D721Med (cell line): ENCODE data around the gene CADM3.

Experiments
- DNase-seq: peaks from one replicate; pipeline ENCODE4 v3.0.0; 2011; ENCODE audit warnings: low spot score; ENCODE audit not compliant: insufficient read length
- FAIRE-seq: peaks from 2 replicates; lab custom pipeline; 2011; peaks lifted over from hg19 to GRCh38; lab: Jason Lieb, UNC
- TF ChIP-seq, protein P1 (sequence below): IDR thresholded peaks from 2 replicates; pipeline ENCODE4 v1.5.1; 2012; ENCODE audit warnings: mild to moderate bottlenecking, control low read depth; ENCODE audit not compliant: insufficient read depth; ENCODE audit errors: missing control alignments

The CADM3 gene

GRCh38 chr1:159205225-159205624, 33.8 kb downstream of the CADM3 start:
- TF ChIP-seq, protein P1, sequence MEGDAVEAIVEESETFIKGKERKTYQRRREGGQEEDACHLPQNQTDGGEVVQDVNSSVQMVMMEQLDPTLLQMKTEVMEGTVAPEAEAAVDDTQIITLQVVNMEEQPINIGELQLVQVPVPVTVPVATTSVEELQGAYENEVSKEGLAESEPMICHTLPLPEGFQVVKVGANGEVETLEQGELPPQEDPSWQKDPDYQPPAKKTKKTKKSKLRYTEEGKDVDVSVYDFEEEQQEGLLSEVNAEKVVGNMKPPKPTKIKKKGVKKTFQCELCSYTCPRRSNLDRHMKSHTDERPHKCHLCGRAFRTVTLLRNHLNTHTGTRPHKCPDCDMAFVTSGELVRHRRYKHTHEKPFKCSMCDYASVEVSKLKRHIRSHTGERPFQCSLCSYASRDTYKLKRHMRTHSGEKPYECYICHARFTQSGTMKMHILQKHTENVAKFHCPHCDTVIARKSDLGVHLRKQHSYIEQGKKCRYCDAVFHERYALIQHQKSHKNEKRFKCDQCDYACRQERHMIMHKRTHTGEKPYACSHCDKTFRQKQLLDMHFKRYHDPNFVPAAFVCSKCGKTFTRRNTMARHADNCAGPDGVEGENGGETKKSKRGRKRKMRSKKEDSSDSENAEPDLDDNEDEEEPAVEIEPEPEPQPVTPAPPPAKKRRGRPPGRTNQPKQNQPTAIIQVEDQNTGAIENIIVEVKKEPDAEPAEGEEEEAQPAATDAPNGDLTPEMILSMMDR = no peak
- no peak for DNase-seq
- FAIRE-seq = no peak

- TF ChIP-seq, protein P1 = no peak
- DNase-seq (no peak), FAIRE-seq (no peak)
These were observed 34.7 kb downstream of the CADM3 start for GRCh38 chr1:159206110-159206509.

DNA sequence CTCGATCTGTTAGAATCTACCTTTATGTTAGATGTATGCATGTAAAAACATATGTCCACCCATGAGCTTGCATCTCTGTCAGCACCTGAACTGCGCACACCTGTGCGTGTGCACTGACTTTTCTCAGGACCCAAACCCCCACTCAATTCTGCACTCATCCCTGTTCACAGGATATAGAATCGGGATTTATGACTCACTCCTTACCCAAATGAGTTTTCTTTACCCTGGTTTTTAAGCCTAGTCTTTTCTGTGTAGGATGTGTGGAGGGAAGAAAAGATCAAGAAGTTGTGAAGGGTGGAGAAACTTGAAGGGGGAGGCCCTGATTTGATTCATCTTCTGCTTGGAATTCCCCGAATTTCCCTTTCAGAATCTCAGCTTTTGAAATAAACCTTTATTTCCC, 35.7 kb downstream of the CADM3 start:
- no peak for DNase-seq
- no peak for FAIRE-seq
- TF ChIP-seq, protein P1 = no peak

- FAIRE-seq (no peak), DNase-seq (no peak)
- TF ChIP-seq, protein P1 = no peak
These were observed 36.4 kb downstream of the CADM3 start for GRCh38 chr1:159207774-159208173.

GRCh38 chr1:159208175-159208825, 36.9 kb downstream of the CADM3 start:
- no peak for FAIRE-seq
- TF ChIP-seq, protein P1 = no peak

GRCh38 chr1:159209061-159209460, 37.6 kb downstream of the CADM3 start:
- FAIRE-seq = no peak
- TF ChIP-seq, protein P1 = no peak
- no peak for DNase-seq

More at GRCh38 chr1:159208175-159208825, 36.9 kb downstream of the CADM3 start:
- no peak for DNase-seq
